ENCODE measurements around the gene STK38. TPM values are rescaled to one million over a fixed set of nuclear protein-coding genes. Genes with fewer than 3 reads are reported as not detected.
A peak's percentile ranks its signal among the peaks of the same experiment; 100 is the strongest.

STK38 gene
- total RNA-seq, 1 experiment from 2014 or later = 31.5 TPM

DNA sequence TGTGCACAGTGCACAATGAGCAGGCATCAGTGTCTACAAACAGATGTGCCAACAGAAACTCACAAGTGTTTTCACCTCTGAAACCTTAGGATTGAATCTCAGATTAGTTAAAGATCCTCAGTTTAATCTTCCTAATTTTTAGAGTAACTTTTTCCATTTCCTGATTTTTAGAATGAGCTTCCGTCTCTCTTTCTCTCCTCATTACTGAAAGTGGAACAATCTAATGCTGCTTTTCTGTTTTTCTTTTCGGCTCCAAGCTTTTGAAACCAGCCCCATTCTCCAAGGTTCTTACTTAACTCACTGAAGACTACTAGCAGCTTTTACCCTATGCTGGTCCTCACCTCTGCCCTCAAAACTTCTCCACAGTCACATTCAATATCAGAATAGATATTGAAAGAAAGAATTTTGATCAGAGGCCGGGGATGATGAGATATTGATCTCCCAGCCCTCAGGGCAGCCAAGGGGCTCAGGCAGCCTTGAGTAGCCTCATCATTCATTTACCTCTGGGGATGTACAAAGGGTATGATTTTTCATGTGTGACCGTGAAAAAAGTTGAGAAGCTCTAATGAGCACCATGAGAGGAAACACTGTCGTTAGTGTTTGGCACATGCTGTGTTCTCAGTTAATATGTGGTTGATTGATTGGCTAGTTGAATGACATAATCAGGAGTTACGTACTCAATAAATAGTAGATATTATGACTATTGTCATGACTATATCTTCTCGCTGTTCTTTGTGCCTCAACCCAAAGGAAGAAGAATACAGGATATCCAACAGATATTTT is 11.9 kb upstream of the STK38 start:
- H3K4me3 ChIP-seq (ENCODE audit: low read length) = no peak overlapping the region
- no peaks in the 10 kb centered on the region for H3K27me3 ChIP-seq (ENCODE audit: low read length)
- H3K4me2 ChIP-seq (ENCODE audit: low read depth, low read length, poor library complexity, severe bottlenecking) = peak overlapping the region; percentile 22
- peak overlapping the region; percentile 77 for H2AFZ ChIP-seq (ENCODE audit: low read length)
- H3K36me3 ChIP-seq (ENCODE audit: insufficient read depth, low read length) = no peaks in the 10 kb centered on the region
- no peak overlapping the region for H3K27ac ChIP-seq (ENCODE audit: low read length)
- DNase-seq = no peak
- H3K9me2 ChIP-seq (replicated peaks; ENCODE audit: insufficient read depth, low read length) = no peaks in the 10 kb centered on the region
- H3K9me3 ChIP-seq (ENCODE audit: low read length) = no peaks in the 10 kb centered on the region
- H4K20me1 ChIP-seq (ENCODE audit: insufficient read depth, low read depth, low read length) = no peaks in the 10 kb centered on the region
- H3K79me2 ChIP-seq (ENCODE audit: low read length) = no peaks in the 10 kb centered on the region
- peaks cover 20% of the 10 kb centered on the region for H3K4me1 ChIP-seq (ENCODE audit: low read length)
- H3K9ac ChIP-seq (ENCODE audit: low read length) = no peak overlapping the region

DNA sequence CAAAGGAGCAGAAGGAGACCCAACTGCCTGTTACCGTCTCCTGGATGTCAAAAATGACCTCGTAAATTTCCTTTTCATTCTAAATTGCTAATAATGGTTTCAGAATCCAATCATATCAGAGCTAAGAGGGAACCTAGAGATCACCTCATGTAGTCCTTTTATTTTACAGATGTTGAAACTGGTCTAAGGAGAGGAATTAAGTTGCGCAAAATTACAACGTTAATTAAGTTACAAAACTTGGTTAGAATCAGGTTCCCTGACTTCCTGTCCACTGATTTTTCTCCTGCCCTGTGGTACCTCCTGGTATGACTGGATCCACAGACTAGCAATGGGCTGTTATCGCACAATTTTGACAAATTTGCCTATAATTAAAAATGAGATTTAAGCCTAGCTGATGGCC is 9.0 kb upstream of the STK38 start:
- Histone ChIP-seq H3K27ac (ENCODE audit: low read length) (no peak overlapping the region), H4K20me1 (ENCODE audit: insufficient read depth, low read depth, low read length) (no peaks in the 10 kb centered on the region), H3K4me3 (ENCODE audit: low read length) (no peak overlapping the region), H3K9ac (ENCODE audit: low read length) (no peak overlapping the region), H3K36me3 (ENCODE audit: insufficient read depth, low read length) (no peaks in the 10 kb centered on the region), H3K79me2 (ENCODE audit: low read length) (no peaks in the 10 kb centered on the region), H3K4me2 (ENCODE audit: low read depth, low read length, poor library complexity, severe bottlenecking) (no peak overlapping the region), H3K4me1 (ENCODE audit: low read length) (peaks cover 20% of the 10 kb centered on the region), H2AFZ (ENCODE audit: low read length) (no peak overlapping the region), H3K27me3 (ENCODE audit: low read length) (no peaks in the 10 kb centered on the region), H3K9me3 (ENCODE audit: low read length) (no peaks in the 10 kb centered on the region), H3K9me2 (replicated peaks; ENCODE audit: insufficient read depth, low read length) (no peaks in the 10 kb centered on the region)
- DNase-seq = no peak

DNA sequence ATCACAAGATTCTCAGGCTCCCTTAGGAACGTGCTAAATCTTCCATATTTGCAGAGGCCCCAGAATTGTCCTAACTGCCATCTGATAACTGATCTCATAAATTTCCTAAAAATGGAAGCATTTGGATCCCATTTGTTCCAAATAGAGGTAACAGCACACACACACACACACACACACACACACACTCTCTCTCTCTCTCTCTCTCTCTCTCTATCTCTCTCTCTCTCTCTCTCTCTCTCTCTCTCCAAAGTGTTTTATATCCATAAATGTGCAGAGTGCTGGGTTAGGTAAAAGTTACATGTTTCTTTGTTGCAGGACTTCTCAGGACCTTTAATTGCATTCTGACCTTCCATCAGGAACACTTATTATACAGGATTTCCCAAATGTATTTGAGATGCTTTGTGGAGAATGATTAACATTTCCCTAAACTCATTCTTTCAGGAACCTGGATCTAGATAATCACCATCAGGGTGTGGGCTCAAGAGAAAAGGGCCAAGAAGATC is 8.5 kb upstream of the STK38 start:
- no peak overlapping the region for H3K4me3 ChIP-seq (ENCODE audit: low read length)
- H3K4me2 ChIP-seq (ENCODE audit: low read depth, low read length, poor library complexity, severe bottlenecking) = no peak overlapping the region
- H3K9ac ChIP-seq (ENCODE audit: low read length) = no peak overlapping the region
- H2AFZ ChIP-seq (ENCODE audit: low read length) = no peak overlapping the region
- no peaks in the 10 kb centered on the region for H3K9me3 ChIP-seq (ENCODE audit: low read length)
- no peaks in the 10 kb centered on the region for H3K9me2 ChIP-seq (replicated peaks; ENCODE audit: insufficient read depth, low read length)
- no peak for DNase-seq
- peaks cover 25% of the 10 kb centered on the region for H3K4me1 ChIP-seq (ENCODE audit: low read length)
- no peaks in the 10 kb centered on the region for H4K20me1 ChIP-seq (ENCODE audit: insufficient read depth, low read depth, low read length)
- H3K79me2 ChIP-seq (ENCODE audit: low read length) = no peaks in the 10 kb centered on the region
- no peak overlapping the region for H3K27ac ChIP-seq (ENCODE audit: low read length)
- no peaks in the 10 kb centered on the region for H3K36me3 ChIP-seq (ENCODE audit: insufficient read depth, low read length)
- H3K27me3 ChIP-seq (ENCODE audit: low read length) = no peaks in the 10 kb centered on the region

DNA sequence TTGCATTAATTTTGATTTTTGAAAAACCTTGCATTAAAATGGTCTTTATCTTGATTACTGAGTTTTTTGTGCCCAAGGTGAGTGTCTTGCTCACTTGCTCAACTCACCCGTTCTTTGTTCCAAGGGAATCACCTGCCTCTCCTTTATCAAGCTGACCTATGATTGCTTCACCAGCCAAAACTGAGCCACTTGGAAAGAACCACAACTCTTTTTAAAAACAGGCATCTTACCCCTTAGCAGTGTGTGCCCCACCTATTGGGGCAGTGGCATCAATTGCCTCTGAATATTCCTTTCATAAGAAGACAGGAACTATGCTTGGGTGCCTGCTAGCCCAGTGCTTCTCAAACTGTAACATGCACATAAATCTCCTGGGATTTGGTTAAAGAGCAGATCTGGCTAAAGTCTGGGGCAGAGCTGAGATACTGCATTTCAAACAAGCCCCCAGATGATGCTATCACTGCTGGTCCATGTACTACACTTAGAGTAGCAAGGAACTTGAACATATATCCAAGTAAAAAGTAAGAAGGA is 3.3 kb upstream of the STK38 start:
- peak; percentile 85 for DNase-seq
- no peaks in the 10 kb centered on the region for H3K27me3 ChIP-seq (ENCODE audit: low read length)
- H3K79me2 ChIP-seq (ENCODE audit: low read length) = peaks cover 17% of the 10 kb centered on the region
- peak overlapping the region; percentile 16; the same call in 1 of the 2 replicates for H3K27ac ChIP-seq (ENCODE audit: low read length)
- H3K4me1 ChIP-seq (ENCODE audit: low read length) = peaks cover 42% of the 10 kb centered on the region
- H3K9me3 ChIP-seq (ENCODE audit: low read length) = no peaks in the 10 kb centered on the region
- no peaks in the 10 kb centered on the region for H4K20me1 ChIP-seq (ENCODE audit: insufficient read depth, low read depth, low read length)
- no peaks in the 10 kb centered on the region for H3K36me3 ChIP-seq (ENCODE audit: insufficient read depth, low read length)
- no peaks in the 10 kb centered on the region for H3K9me2 ChIP-seq (replicated peaks; ENCODE audit: insufficient read depth, low read length)
- H3K4me2 ChIP-seq (ENCODE audit: low read depth, low read length, poor library complexity, severe bottlenecking) = peak overlapping the region; percentile 61
- peak overlapping the region; percentile 44 for H3K4me3 ChIP-seq (ENCODE audit: low read length)
- H3K9ac ChIP-seq (ENCODE audit: low read length) = peak overlapping the region; percentile 35
- H2AFZ ChIP-seq (ENCODE audit: low read length) = peak overlapping the region; percentile 75

DNA sequence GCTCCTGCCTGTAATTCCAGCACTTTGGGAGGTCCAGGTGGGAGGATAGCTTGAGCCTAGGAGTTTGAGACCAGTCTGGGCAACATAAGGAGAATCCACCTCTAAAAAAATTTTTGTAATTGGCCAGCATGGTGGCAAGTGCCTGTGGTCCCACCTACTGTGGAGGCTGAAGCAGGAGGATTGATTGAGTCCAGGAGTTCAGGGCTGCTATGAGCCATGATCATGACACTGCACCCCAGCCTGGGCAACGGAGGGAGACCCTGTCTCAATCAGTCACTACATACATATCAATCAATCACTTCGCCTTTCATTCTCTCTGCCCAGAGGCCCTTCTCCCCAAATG is 1.1 kb upstream of the STK38 start:
- DNase-seq = no peak
- no peak overlapping the region for H3K27ac ChIP-seq (ENCODE audit: low read length)
- H3K4me2 ChIP-seq (ENCODE audit: low read depth, low read length, poor library complexity, severe bottlenecking) = no peak overlapping the region
- no peak overlapping the region for H3K4me3 ChIP-seq (ENCODE audit: low read length)
- no peaks in the 10 kb centered on the region for H3K27me3 ChIP-seq (ENCODE audit: low read length)
- H2AFZ ChIP-seq (ENCODE audit: low read length) = no peak overlapping the region; the same call in 1 of the 2 replicates
- H3K9me3 ChIP-seq (ENCODE audit: low read length) = no peaks in the 10 kb centered on the region
- no peak overlapping the region for H3K9ac ChIP-seq (ENCODE audit: low read length)
- H3K36me3 ChIP-seq (ENCODE audit: insufficient read depth, low read length) = no peaks in the 10 kb centered on the region
- no peaks in the 10 kb centered on the region for H3K9me2 ChIP-seq (replicated peaks; ENCODE audit: insufficient read depth, low read length)
- H3K79me2 ChIP-seq (ENCODE audit: low read length) = peaks cover 38% of the 10 kb centered on the region
- H3K4me1 ChIP-seq (ENCODE audit: low read length) = peaks cover 48% of the 10 kb centered on the region
- H4K20me1 ChIP-seq (ENCODE audit: insufficient read depth, low read depth, low read length) = no peaks in the 10 kb centered on the region

DNA sequence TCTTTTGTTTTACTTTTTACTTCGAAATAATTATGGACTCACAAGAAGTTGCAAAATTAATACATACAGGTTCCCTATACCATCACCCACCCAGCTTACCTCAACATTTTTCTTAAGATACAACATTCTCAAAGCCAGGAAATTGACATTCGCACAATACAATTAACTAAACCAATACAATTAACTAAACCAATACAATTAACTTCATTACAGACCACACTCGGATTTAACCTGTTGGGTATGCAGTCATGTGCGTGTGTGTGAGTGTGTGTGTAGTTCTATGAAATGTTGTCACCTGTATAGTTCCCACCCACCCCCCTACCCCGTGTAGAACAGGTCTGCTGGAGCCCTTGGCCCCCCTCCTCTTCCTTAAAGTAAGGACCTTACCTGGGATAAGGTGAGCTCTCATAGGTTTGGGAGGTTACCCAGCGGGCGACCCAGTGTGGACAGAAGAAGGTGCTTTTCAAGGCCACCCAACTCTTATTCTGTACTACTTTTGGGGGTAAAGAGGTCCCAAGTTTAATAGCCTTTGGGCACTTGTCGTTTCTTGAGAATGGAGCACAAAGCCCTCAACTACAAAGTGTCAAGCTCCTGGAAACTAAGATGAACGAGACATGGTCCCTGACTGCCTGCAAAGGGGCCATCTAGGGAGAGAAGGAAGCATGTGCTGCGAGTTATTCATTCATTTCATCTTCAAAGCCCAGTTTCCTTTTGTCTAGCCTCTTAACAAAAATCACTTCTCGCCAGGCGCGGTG is 544 bp upstream of the STK38 start:
- Histone ChIP-seq H3K9ac (ENCODE audit: low read length) (peak overlapping the region; percentile 54), H3K79me2 (ENCODE audit: low read length) (peaks cover 42% of the 10 kb centered on the region), H3K9me2 (replicated peaks; ENCODE audit: insufficient read depth, low read length) (no peaks in the 10 kb centered on the region), H3K9me3 (ENCODE audit: low read length) (no peaks in the 10 kb centered on the region), H3K36me3 (ENCODE audit: insufficient read depth, low read length) (no peaks in the 10 kb centered on the region), H3K4me2 (ENCODE audit: low read depth, low read length, poor library complexity, severe bottlenecking) (peak overlapping the region; percentile 93), H2AFZ (ENCODE audit: low read length) (no peak overlapping the region; the same call in 1 of the 2 replicates), H4K20me1 (ENCODE audit: insufficient read depth, low read depth, low read length) (no peaks in the 10 kb centered on the region), H3K4me1 (ENCODE audit: low read length) (peaks cover 48% of the 10 kb centered on the region), H3K27me3 (ENCODE audit: low read length) (no peaks in the 10 kb centered on the region), H3K4me3 (ENCODE audit: low read length) (peak overlapping the region; percentile 81), H3K27ac (ENCODE audit: low read length) (peak overlapping the region; percentile 34; the same call in 1 of the 2 replicates)
- peak; percentile 42 for DNase-seq

DNA sequence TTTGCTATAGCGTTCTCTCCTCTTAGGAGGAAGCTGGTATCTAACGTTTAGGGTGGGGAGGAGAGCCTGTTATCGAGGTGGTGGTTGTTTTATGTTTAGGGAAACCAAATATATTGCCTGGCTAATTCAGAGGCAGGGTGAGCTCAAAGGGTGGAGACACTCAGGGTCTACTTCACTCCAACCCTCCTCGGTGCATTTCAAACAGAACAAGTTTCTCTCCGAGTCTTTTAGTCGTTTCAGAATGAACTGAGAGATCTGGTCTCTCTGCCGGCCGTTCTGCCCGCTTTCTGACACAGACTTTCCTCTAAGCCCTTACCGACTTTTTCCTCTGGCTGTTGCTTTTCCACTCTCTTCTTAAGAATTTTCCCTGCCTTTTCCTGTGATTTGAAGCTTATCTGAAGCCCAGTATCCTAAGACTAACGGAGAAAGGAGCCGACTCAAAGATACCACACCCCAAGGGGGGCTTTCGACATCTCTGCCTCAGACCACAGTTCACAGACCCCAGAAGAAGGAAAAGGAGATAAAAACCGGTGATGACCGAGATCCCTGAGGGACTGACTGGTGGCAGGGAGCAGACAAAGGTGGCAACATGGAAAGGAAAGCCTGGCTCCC is 865 bp downstream of the STK38 start:
- Histone ChIP-seq H3K27ac (ENCODE audit: low read length) (peak overlapping the region; percentile 74), H3K4me2 (ENCODE audit: low read depth, low read length, poor library complexity, severe bottlenecking) (peak overlapping the region; percentile 93), H3K9me2 (replicated peaks; ENCODE audit: insufficient read depth, low read length) (no peaks in the 10 kb centered on the region), H3K4me3 (ENCODE audit: low read length) (peak overlapping the region; percentile 81), H3K27me3 (ENCODE audit: low read length) (no peaks in the 10 kb centered on the region), H3K9ac (ENCODE audit: low read length) (peak overlapping the region; percentile 85), H2AFZ (ENCODE audit: low read length) (0 out of 2 replicates have a peak overlapping the region, but pooled peaks have one; percentile 8), H4K20me1 (ENCODE audit: insufficient read depth, low read depth, low read length) (no peaks in the 10 kb centered on the region), H3K9me3 (ENCODE audit: low read length) (no peaks in the 10 kb centered on the region), H3K79me2 (ENCODE audit: low read length) (peaks cover 53% of the 10 kb centered on the region), H3K36me3 (ENCODE audit: insufficient read depth, low read length) (no peaks in the 10 kb centered on the region), H3K4me1 (ENCODE audit: low read length) (peaks cover 48% of the 10 kb centered on the region)
- peak; percentile 68 for DNase-seq
